ENCODE measurements around the gene KRTAP6-1. TPM values are rescaled to one million over a fixed set of nuclear protein-coding genes. Genes with fewer than 3 reads are reported as not detected.

KRTAP6-1 gene
- total RNA-seq, 2 donors from 2014 or later: not detected

DNA sequence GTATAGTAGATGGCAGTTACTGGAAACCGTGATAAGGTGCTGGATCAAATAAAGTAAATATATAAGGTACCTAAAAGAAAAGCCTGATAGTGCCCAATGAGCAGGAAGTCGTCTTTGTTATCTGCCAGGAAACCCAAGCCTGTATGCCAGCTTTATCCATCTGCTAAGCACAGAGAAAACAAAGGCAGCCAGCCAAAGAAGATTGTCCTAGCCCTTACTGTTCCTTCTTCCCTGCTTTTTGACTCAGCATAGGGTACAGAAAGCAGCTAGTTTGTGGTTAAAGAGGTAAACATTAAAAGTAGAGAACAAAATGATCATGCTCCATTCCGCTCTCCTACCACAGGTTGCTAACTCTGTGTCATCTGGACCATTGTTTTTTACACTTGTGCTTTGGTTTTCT lies 33.6 kb downstream of the KRTAP6-1 start:
- H3K9me3 ChIP-seq (ENCODE audit: control insufficient read depth, low read length): no peaks in the 10 kb centered on the region
- DNase-seq: no peak
- H3K36me3 Mint-ChIP-seq (ENCODE audit: low read depth): no peaks in the 10 kb centered on the region
- TF ChIP-seq, protein P1, sequence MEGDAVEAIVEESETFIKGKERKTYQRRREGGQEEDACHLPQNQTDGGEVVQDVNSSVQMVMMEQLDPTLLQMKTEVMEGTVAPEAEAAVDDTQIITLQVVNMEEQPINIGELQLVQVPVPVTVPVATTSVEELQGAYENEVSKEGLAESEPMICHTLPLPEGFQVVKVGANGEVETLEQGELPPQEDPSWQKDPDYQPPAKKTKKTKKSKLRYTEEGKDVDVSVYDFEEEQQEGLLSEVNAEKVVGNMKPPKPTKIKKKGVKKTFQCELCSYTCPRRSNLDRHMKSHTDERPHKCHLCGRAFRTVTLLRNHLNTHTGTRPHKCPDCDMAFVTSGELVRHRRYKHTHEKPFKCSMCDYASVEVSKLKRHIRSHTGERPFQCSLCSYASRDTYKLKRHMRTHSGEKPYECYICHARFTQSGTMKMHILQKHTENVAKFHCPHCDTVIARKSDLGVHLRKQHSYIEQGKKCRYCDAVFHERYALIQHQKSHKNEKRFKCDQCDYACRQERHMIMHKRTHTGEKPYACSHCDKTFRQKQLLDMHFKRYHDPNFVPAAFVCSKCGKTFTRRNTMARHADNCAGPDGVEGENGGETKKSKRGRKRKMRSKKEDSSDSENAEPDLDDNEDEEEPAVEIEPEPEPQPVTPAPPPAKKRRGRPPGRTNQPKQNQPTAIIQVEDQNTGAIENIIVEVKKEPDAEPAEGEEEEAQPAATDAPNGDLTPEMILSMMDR (conservative IDR thresholded peaks at IDR 0.05): no peak
- H3K27me3 ChIP-seq (ENCODE audit: control insufficient read depth, insufficient read depth, low read length, poor library complexity, severe bottlenecking): peaks cover 36% of the 10 kb centered on the region
- 73 to 83% methylated on average over 2 to 3 of the region's 3 CpGs for WGBS, 2 experiments (ENCODE audit: insufficient coverage in 1 of 2, insufficient read length in 1 of 2)
- peaks cover 11% of the 10 kb centered on the region for H3K9me3 Mint-ChIP-seq
- H3K27ac ChIP-seq (ENCODE audit: low read depth, low read length): no peak overlapping the region
- H3K4me3 Mint-ChIP-seq: no peak overlapping the region
- no peak overlapping the region for H3K27ac Mint-ChIP-seq
- H3K9ac ChIP-seq (ENCODE audit: extremely low read depth, low read length, poor library complexity, severe bottlenecking): no peak overlapping the region
- no peaks in the 10 kb centered on the region for H3K27me3 Mint-ChIP-seq (ENCODE audit: insufficient read depth)
- no peaks in the 10 kb centered on the region for H3K36me3 ChIP-seq (ENCODE audit: control insufficient read depth, insufficient read depth, low read length)
- H3K4me1 ChIP-seq (ENCODE audit: control insufficient read depth, insufficient read depth, low read length): no peaks in the 10 kb centered on the region
- H3K4me3 ChIP-seq (ENCODE audit: low read length): no peak overlapping the region
- no peaks in the 10 kb centered on the region for H3K4me1 Mint-ChIP-seq

DNA sequence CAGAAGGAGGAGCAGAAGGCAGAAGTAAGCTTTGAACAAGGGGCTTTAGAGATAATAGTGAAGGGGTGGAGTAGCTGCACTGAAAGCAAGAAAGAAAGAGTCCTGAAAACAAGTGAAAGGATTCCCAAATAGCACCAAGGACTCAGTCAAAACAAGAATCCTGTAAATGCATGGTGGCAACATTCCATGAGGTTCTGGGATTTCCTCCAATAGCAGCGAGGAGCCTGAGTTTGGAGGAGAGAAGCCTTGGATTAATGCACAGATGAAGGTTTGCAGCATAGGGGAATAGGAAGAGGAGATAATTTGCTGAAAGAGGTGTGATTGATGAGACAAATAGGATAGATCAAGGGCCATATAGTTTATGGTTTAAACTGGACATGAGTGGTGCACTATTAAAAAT lies 34.4 kb downstream of the KRTAP6-1 start:
- no peaks in the 10 kb centered on the region for H3K4me1 ChIP-seq (ENCODE audit: control insufficient read depth, insufficient read depth, low read length)
- no peak overlapping the region for H3K9ac ChIP-seq (ENCODE audit: extremely low read depth, low read length, poor library complexity, severe bottlenecking)
- DNase-seq: no peak
- no peaks in the 10 kb centered on the region for H3K36me3 ChIP-seq (ENCODE audit: control insufficient read depth, insufficient read depth, low read length)
- no peak overlapping the region for H3K27ac Mint-ChIP-seq
- H3K4me3 Mint-ChIP-seq: no peak overlapping the region
- no peak overlapping the region for H3K27ac ChIP-seq (ENCODE audit: low read depth, low read length)
- no peaks in the 10 kb centered on the region for H3K4me1 Mint-ChIP-seq
- H3K4me3 ChIP-seq (ENCODE audit: low read length): no peak overlapping the region
- TF ChIP-seq, protein P1 (conservative IDR thresholded peaks at IDR 0.05): no peak
- H3K9me3 ChIP-seq (ENCODE audit: control insufficient read depth, low read length): no peaks in the 10 kb centered on the region
- H3K27me3 ChIP-seq (ENCODE audit: control insufficient read depth, insufficient read depth, low read length, poor library complexity, severe bottlenecking): peaks cover 36% of the 10 kb centered on the region
- H3K27me3 Mint-ChIP-seq (ENCODE audit: insufficient read depth): no peaks in the 10 kb centered on the region
- H3K36me3 Mint-ChIP-seq (ENCODE audit: low read depth): no peaks in the 10 kb centered on the region
- 86 to 96% methylated on average over 1 of the region's 1 CpG for WGBS, 2 experiments (ENCODE audit: insufficient coverage in 1 of 2, insufficient read length in 1 of 2)
- H3K9me3 Mint-ChIP-seq: peaks cover 5% of the 10 kb centered on the region

DNA sequence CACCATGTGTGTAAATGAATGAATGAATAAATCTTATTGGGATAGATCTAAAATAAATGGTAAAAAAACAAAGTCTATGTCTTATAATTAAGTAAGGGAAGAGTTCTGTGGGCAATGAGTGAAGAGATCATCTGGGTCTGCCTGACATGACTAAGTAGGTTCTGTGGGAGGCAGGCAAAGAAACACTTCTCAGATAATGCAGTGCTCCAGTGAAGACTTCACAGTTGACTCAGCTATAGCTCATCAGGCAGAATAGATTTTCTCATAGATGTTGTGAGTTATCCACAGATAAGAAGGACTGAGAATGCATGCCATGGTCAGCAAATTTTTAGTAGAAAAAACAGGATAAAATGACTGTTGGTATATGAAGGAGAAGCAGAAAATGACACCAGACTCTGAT lies 36.0 kb downstream of the KRTAP6-1 start:
- Mint-ChIP-seq H3K4me1 (no peaks in the 10 kb centered on the region), H3K4me3 (no peak overlapping the region), H3K9me3 (peaks cover 5% of the 10 kb centered on the region), H3K27me3 (ENCODE audit: insufficient read depth) (no peaks in the 10 kb centered on the region), H3K27ac (no peak overlapping the region), H3K36me3 (ENCODE audit: low read depth) (no peaks in the 10 kb centered on the region)
- Histone ChIP-seq H3K9ac (ENCODE audit: extremely low read depth, low read length, poor library complexity, severe bottlenecking) (no peak overlapping the region), H3K36me3 (ENCODE audit: control insufficient read depth, insufficient read depth, low read length) (no peaks in the 10 kb centered on the region), H3K27me3 (ENCODE audit: control insufficient read depth, insufficient read depth, low read length, poor library complexity, severe bottlenecking) (peaks cover 36% of the 10 kb centered on the region), H3K27ac (ENCODE audit: low read depth, low read length) (no peak overlapping the region), H3K9me3 (ENCODE audit: control insufficient read depth, low read length) (no peaks in the 10 kb centered on the region), H3K4me1 (ENCODE audit: control insufficient read depth, insufficient read depth, low read length) (no peaks in the 10 kb centered on the region), H3K4me3 (ENCODE audit: low read length) (no peak overlapping the region)
- TF ChIP-seq, protein P1 (conservative IDR thresholded peaks at IDR 0.05): no peak
- DNase-seq: no peak
